Endothelial cell of umbilical vein (primary cell): ENCODE data around the gene ZNF827.

Experiments
- EZH2 ChIP-seq: IDR thresholded peaks from 2 replicates; pipeline ENCODE4 v1.6.1; 2012; ENCODE audit warnings: borderline replicate concordance, low read depth, mild to moderate bottlenecking, moderate library complexity, low read length, inconsistent platforms; ENCODE audit not compliant: severe bottlenecking
- GATA2 ChIP-seq: IDR thresholded peaks from 2 replicates; pipeline ENCODE4 v1.7.0; 2011; ENCODE audit warnings: low read depth, mild to moderate bottlenecking, moderate library complexity, mixed read lengths, low read length; ENCODE audit not compliant: insufficient read length, insufficient read depth
- JUN ChIP-seq: IDR thresholded peaks from 2 replicates; pipeline ENCODE4 v1.6.1; 2011; ENCODE audit warnings: borderline replicate concordance, low read depth; ENCODE audit not compliant: insufficient read length, insufficient read depth
- MAX ChIP-seq: IDR thresholded peaks from 2 replicates; pipeline ENCODE4 v1.6.1; 2011; ENCODE audit not compliant: insufficient read depth, insufficient read length
- POLR2A ChIP-seq: IDR thresholded peaks from 2 replicates; pipeline ENCODE4 v1.6.1; 2012; ENCODE audit warnings: low read depth, mild to moderate bottlenecking, control low read depth, low read length
- POLR2AphosphoS5 ChIP-seq: IDR thresholded peaks from 2 replicates; pipeline ENCODE4 v1.6.1; 2012; ENCODE audit warnings: low read depth, mild to moderate bottlenecking, control low read depth, low read length, moderate library complexity; ENCODE audit not compliant: insufficient read depth
- TF ChIP-seq, protein P1 (sequence below), 2 donors: IDR thresholded peaks; 1 replicate in 1 of 2; 2 replicates in 1 of 2; pipeline ENCODE4 v1.5.1; 2011; ENCODE audit warnings: low read length in 2 of 2, mild to moderate bottlenecking in 2 of 2, moderate library complexity in 2 of 2, control low read depth in 1 of 2, inconsistent platforms in 1 of 2, low read depth in 1 of 2; ENCODE audit not compliant: insufficient read depth in 1 of 2; ENCODE audit errors: extremely low read depth in 1 of 2

GRCh38 chr4:145859426-145859825, 79.2 kb downstream of the ZNF827 start:
- TF ChIP-seq, protein P1, sequence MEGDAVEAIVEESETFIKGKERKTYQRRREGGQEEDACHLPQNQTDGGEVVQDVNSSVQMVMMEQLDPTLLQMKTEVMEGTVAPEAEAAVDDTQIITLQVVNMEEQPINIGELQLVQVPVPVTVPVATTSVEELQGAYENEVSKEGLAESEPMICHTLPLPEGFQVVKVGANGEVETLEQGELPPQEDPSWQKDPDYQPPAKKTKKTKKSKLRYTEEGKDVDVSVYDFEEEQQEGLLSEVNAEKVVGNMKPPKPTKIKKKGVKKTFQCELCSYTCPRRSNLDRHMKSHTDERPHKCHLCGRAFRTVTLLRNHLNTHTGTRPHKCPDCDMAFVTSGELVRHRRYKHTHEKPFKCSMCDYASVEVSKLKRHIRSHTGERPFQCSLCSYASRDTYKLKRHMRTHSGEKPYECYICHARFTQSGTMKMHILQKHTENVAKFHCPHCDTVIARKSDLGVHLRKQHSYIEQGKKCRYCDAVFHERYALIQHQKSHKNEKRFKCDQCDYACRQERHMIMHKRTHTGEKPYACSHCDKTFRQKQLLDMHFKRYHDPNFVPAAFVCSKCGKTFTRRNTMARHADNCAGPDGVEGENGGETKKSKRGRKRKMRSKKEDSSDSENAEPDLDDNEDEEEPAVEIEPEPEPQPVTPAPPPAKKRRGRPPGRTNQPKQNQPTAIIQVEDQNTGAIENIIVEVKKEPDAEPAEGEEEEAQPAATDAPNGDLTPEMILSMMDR (IDR thresholded peaks at IDR 0.05; ENCODE audit: extremely low read depth in 1 of 2, insufficient read depth in 1 of 2, low read depth in 1 of 2, low read length in 2 of 2) = no peak
- TF ChIP-seq POLR2A (no peak), POLR2AphosphoS5 (no peak), EZH2 (no peak), GATA2 (no peak), JUN (no peak), MAX (no peak)
